ENCODE data around the gene SH3RF3. TPM values are rescaled to one million over a fixed set of nuclear protein-coding genes. Genes with fewer than 3 reads are reported as not detected.

SH3RF3 gene
- total RNA-seq, 1 experiment from 2014 or later: 4.3 TPM

DNA sequence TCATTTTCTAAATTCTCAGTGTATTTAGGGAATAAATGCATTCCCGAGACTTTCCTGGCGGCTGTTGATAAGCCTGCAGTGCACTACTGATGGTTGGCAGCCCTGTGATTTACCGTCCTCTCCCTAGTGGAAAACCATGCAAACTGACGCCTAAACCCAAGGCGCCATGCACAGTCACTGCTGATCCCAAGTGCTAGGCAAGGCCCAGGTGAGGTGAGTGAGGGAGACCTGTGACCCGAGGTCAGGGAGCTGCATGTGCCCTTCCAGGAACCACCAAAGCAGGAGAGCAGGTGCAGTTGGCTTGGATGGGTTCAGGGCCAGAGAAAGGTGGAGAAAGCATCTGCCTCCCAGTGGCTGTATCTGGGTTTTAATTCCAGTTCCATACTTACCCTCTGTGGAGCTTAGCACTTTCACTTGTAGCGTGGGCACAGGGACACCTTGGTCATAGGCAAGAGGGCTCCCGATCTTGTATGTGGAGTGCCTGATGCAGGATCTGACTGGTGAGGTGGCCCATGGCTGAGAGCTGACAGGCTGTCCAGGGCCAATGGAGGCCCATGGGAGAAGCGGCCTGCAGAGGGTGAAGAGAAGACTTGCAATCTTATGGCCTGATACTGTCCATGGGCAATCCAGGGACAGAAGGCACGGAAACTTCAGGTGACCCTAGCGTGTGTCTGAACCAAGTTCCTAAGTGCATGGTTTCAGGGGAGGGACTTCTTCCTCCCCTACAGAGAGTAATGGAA, 131.3 kb downstream of the SH3RF3 start:
- no peak for DNase-seq (ENCODE audit: low read depth)

DNA sequence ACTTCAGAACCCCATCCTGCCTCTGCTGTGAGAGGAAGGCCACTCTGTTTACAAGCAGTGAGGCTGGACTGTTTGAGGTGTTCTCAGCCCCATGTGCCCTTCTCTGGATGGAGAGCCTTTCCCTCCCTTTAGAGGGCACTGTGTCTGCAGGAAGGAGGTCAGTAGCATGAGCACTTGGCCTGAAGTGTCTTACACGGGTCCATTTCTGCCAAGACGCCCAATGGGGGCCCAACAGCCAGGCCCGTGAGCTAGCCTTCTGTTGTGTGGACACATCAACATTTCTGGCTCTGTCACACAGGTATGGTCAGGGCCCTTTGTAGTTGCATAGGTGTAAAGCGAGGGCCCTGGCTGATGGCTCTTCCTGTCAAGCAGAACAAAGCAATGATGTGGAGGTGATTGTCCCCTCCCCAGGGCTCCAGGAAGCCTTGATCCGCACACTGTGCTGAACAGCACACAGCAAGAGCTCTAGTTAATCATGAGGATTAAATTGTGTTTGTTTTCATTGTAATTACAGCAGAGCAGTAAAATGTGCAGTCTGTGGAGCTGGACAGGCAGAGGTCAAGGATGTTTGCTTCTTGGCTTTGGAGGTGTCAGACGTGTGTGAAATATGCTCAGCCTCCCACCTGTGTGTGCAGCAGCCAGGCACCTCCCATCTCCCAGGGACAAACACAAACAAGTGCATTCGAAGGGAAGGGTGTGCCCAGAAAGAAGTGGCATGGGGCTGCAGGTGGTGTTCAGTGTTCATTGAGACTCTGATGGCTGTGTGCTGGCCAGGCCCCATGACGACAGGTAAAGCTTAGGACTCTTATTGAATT, 132.1 kb downstream of the SH3RF3 start:
- DNase-seq (ENCODE audit: low read depth): peak; percentile 27

GRCh38 chr2:109261906-109262631, 133.1 kb downstream of the SH3RF3 start:
- DNase-seq (ENCODE audit: low read depth): no peak

GRCh38 chr2:109264595-109265328, 135.8 kb downstream of the SH3RF3 start:
- peak; percentile 33 for DNase-seq (ENCODE audit: low read depth)

GRCh38 chr2:109265369-109265768, 136.4 kb downstream of the SH3RF3 start:
- no peak for DNase-seq (ENCODE audit: low read depth)

GRCh38 chr2:109265953-109266352, 136.9 kb downstream of the SH3RF3 start:
- DNase-seq (ENCODE audit: low read depth): no peak

DNA sequence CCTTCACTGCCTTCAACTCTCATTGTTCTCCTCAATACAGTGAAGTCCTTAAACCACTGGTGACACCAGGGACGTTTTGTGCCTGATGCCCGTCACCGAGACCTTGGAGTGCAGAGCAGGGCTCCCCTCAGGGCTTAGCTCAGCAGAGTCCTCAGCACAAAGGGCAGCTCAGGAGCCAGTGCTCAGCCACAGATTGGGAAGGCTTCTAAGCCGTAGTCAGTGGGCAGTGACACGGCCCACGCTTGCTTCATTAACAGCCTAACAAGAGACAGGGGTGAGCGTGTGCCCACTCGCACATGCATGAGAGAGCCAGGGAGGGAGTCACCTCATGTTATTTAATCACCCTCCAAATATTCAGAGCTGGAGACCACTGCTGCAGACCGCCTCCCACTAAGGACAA, 137.5 kb downstream of the SH3RF3 start:
- DNase-seq (ENCODE audit: low read depth): no peak

DNA sequence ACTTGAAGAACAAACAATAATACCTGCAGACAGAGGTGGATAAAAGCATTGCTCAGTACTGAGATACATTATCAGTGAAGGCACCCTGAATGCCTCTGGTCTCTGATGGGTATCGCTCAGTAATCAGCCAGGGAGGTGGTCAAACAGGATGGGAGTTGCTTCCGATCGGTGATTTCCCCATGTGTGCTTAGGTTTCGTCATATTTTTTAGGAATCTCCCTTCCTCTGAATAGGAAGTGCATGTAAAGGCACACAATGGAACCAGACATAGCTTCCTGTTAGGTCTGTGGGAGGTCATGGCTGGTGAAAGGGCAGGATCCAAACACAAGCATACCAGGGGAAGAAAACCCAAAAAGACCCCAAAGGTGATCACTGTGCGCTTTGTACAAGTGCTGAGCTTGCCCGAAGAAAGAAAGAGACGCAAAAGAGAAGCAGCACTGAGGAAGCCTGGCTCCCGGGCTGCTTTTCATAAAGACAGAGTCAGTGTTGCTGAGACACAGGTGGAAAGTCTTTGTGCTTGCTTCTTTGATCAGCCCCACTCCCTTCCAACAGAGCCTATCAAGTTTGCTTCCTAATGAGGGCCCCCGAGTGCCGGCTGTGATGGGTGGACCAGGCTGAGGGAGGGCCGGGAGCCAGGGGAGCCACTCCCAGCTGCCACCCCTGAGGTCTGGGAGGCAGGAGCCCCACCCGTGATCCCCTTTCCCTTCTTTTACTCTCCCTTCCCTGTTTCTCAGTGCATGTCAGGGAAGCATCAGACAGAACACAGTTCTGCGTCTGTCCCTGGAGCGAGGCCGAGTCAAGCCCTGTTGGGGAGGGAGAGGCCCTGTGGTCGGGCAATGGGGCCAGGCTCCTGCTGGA, 138.2 kb downstream of the SH3RF3 start:
- no peak for DNase-seq (ENCODE audit: low read depth)

- DNase-seq (ENCODE audit: low read depth): no peak
These were observed 139.9 kb downstream of the SH3RF3 start for GRCh38 chr2:109268916-109269315.

DNA sequence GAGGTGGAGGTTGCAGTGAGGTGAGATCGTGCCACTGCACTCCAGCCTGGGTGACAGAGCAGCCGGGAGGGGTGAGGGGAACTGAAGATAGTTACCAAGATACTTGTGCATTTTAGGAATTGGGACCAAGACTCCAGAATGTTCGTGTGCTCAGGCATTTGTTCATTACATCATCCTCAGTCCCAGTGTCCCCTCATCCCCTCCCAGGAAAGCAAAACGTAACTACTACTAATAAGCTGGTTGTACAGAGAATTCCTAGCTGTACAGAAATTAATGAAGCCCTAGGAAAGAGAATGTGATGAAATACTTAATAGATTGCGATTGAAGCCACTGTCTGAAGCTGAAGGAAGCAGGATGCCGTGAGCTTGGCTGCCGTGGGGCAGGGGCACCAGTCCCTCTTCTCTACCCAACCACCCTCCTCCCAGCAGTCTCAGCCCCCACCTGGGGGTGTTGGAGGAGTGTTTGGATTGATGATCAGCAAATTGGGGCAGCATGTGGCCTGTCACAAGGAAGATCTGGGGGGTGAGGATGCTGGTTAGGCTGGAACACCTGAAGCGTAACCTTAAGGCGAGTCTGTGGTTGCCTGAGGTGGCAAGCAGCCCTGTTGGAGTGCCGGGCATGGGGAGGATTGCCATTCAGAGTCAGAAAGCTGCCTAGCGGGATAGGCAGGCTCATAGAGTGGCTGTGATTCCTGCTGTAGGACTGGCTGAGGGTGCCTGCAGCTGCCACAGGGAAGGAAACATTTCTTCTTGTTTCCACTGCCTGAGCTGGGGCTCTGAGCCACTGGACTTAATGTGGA, 140.9 kb downstream of the SH3RF3 start:
- DNase-seq (ENCODE audit: low read depth): no peak

DNA sequence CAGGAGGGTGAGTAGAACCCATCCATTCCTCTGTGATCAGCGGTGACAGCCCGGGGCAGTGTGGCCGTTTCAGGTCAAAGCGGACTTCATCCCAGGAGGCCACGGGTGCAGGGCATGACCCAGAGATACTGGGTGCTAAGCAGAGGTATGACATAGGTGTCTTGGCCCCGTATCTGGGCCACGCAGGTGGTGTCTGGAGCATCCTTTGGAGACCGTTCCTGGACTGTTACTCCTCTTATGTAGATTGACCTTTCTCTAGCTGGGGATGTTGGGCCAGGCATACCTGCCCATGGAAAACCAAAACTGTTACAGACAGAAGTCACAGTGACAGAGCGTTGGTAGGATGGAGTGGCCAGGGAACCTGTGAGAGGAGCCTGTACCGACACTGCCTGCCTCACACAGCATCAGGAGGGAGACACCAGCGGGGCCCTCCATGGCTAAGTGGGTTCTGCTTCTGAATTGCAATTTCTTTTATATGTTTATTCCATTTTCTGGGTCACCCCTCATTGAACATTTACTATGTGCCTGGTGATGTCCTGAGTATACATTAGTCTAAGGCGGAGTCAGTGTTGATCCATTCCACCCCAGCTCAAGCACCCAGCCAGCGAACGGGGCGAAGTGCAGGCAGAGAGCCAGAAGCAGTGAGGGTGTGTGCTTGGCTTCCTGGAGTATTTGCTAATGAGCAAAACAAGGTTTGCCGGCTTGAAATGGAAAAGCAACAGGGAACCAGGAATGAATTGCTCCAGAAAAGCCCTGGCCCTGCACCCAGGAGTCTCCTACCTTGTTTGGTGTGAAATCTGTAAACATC, 141.7 kb downstream of the SH3RF3 start:
- DNase-seq (ENCODE audit: low read depth): no peak

DNA sequence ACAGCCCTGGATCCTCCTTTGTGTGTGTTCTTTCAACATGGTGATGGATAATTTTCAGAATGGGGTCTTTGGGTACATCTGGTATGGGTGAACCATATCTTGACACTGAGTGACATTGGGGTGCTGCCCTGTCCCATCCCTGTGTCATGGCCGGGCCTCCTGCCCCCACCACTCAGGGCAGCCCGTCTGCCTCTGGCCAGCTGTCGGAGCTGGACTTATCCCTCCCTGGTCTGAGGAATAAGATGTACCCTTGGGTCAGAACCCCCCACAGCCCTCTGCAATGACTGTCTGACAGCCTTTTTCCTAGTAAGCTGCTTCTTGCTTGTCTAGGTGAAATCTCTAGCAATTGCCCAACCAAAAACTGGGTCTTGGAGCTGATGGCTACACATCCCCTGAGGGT, 142.9 kb downstream of the SH3RF3 start:
- DNase-seq (ENCODE audit: low read depth): no peak

DNA sequence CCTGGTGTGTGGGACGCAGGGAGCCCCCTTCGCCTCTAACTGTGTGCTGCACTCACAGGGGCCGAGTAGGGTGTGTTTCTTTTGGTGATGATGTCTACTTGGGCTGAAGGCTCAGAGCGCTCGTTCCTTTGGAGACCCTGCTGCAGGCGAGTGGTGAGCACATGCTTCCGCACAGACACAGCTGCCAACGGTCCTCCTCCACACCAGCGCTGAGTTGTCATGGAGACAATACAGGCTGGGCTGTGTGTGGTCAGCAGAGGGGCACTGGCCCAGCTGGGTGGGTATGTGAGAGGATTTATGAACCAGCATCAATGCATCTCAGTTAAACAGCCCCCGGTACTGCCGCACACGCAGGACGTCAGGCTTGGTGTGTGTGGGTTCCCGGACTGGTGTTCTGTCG, 143.5 kb downstream of the SH3RF3 start:
- DNase-seq (ENCODE audit: low read depth): no peak

DNA sequence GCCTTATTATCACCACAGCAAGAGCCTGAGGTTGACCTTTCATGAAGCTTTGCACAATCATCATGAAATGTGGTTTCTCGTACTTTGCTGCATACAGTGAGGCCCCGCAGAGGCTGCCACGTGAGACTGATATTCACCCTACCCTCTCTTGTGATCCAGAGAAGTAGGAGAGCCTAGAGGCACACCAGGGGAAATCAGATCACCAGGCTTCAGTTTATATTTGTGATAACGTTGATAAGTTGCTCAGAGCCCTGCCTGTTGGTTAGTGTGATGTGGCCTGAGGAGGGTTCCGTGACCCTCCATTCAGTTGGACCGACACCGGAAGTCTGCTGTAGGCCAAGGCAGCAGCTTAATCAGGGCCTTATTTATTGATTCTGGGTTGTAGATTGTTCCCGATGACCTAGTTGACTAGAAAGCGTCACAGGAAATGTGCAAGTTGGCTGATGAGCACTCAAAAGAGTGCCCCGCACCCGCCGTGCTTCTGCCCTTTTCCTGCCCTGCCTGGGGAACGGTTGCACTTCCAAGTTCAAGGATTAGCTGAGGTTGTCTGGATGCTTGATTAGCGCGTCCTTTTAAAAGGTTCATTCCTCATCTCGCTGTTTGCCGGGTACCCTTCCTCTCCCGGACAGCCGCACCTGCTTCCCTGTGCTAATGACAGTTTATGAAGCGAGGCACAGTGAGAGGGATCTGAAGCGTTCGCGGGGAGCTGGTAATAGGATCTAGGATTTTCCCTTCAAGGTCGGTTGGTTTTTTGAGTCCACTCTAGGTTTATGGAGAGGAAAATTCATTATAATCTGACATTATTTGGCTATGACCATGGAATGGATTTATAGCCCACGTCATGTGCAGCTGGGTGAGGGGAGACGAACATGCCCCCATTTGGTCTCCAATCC, 146.4 kb downstream of the SH3RF3 start:
- no peak for DNase-seq (ENCODE audit: low read depth)

DNA sequence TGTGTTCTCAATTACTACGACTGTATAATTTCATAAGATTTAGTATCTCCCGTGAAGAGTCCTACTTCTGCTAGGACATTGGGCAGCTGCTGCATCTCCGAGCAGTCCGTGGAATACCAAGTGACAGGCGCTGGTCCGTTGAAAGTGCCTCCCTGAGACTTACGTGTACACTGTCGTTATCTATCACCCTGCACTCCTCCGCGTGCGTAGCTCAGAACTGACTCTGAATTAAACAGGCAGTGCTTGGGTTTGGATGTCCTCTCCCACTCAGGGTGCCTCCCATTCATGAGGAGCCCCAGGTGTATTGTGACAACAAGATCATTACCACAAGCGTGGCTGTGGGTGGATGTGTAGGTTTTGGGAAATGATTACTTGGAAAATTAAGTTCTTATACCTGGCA, 148.4 kb downstream of the SH3RF3 start:
- no peak for DNase-seq (ENCODE audit: low read depth)

GRCh38 chr2:109279243-109279860, 150.3 kb downstream of the SH3RF3 start:
- DNase-seq (ENCODE audit: low read depth): no peak

- DNase-seq (ENCODE audit: low read depth): no peak
These were observed 151.8 kb downstream of the SH3RF3 start for GRCh38 chr2:109280804-109281203.

DNA sequence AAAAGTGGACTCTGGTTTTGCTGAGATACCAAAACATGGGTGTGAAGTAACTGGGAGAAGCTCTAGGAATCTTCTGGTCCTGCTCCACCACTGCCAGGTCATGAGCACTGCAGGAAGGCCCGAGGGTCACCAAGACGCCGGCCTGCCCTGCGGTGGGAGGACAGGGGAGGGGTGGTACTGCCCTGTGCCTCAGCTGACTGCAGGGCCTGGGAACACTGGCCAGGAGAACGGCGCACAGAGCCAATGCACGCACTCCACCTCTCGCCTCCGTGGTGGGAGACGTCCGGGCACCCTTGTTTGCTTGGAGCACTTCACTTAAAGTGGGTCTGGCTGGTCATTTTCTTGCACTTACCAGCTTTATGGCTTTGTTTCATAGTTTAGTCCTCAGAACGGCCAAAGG, 153.4 kb downstream of the SH3RF3 start:
- DNase-seq (ENCODE audit: low read depth): no peak
